A549 (cell line): ENCODE results near the gene NAALADL1. TPM values are rescaled to one million over a fixed set of nuclear protein-coding genes. Genes with fewer than 3 reads are reported as not detected.

Experiments used
- ATAC-seq, 2 experiments: fragments of 200-7000 bp in 1 of 2; fragments of >200 bp in 1 of 2; cut with Nextera tagmentation in 1 of 2; cut with Tn5 transposase in 1 of 2; 3 replicates each; pipeline versions ENCODE4 v1.8.0 to v1.9.1; 2018 to 2020; ENCODE audit warnings: mild to moderate bottlenecking in 1 of 2, moderate library complexity in 1 of 2
- CTCF ChIA-PET: fragments of 300-600 bp; sonication (Branson Sonifier 250); formaldehyde crosslinking; extraction: SDS; loops from one replicate; lab custom pipeline; 2021; ENCODE audit warnings: antibody characterized with exemption, inconsistent platforms; lab: Yijun Ruan, JAX
- POLR2A ChIA-PET: fragments of 350-600 bp; formaldehyde crosslinking; extraction: SDS; loops from one replicate; lab custom pipeline; 2021; ENCODE audit warnings: antibody characterized with exemption, inconsistent platforms; lab: Yijun Ruan, JAX
- DNase-seq, 2 experiments: peaks; one replicate each; pipeline versions ENCODE4 v3.0.0 to v3.0.0-alpha.2; 2011 to 2016; ENCODE audit warnings: low read depth in 1 of 2, low spot score in 1 of 2
- FAIRE-seq: peaks from 2 replicates; lab custom pipeline; 2011; peaks lifted over from hg19 to GRCh38; lab: Jason Lieb, UNC
- H3K27ac ChIP-seq, 2 experiments: fragments of >200 bp; sonication (Bioruptor Twin); formaldehyde crosslinking; 3 replicates each; pipeline ENCODE4 v1.5.1; 2016 to 2017
- H3K4me1 ChIP-seq: fragments of >200 bp; sonication (Bioruptor Twin); formaldehyde crosslinking; 3 replicates; pipeline ENCODE4 v1.6.1; 2016
- H3K4me2 ChIP-seq: fragments of >200 bp; sonication (Bioruptor Twin); formaldehyde crosslinking; 3 replicates; pipeline ENCODE4 v1.6.1; 2016
- H3K4me3 ChIP-seq: fragments of >200 bp; sonication (Bioruptor Twin); formaldehyde crosslinking; 3 replicates; pipeline ENCODE4 v1.5.1; 2016
- H3K9me3 ChIP-seq: fragments of >200 bp; sonication (Bioruptor Twin); formaldehyde crosslinking; 3 replicates; pipeline ENCODE4 v1.6.1; 2016
- CBX8 ChIP-seq: fragments of 200-600 bp; sonication (generic); IDR thresholded peaks from 2 replicates; pipeline ENCODE4 v1.6.1; 2016
- CHD4 ChIP-seq: fragments of 200-600 bp; sonication (generic); IDR thresholded peaks from 2 replicates; pipeline ENCODE4 v1.6.1; 2016; ENCODE audit warnings: antibody characterized with exemption, mild to moderate bottlenecking, borderline replicate concordance
- FOSB ChIP-seq: fragments of 250-450 bp; sonication (Bioruptor Pico); IDR thresholded peaks from 2 replicates; pipeline ENCODE4 v1.5.0; 2020; ENCODE audit warnings: mild to moderate bottlenecking, moderate library complexity
- GATA3 ChIP-seq: IDR thresholded peaks from 2 replicates; pipeline ENCODE4 v1.6.1; 2012; ENCODE audit warnings: borderline replicate concordance
- HDAC2 ChIP-seq: fragments of 200-600 bp; sonication (generic); IDR thresholded peaks from 2 replicates; pipeline ENCODE4 v1.6.1; 2016
- HEYL ChIP-seq: fragments of 250-450 bp; sonication (Bioruptor Pico); IDR thresholded peaks from 2 replicates; pipeline ENCODE4 v1.8.0; 2021; ENCODE audit warnings: mild to moderate bottlenecking, moderate library complexity
- KDM1A ChIP-seq: fragments of 200-600 bp; sonication (generic); IDR thresholded peaks from 2 replicates; pipeline ENCODE4 v1.6.1; 2016; ENCODE audit warnings: low read depth, mild to moderate bottlenecking
- MAFK ChIP-seq: fragments of 450-650 bp; IDR thresholded peaks from 2 replicates; pipeline ENCODE4 v1.6.1; 2014; ENCODE audit not compliant: partially characterized antibody
- MAZ ChIP-seq: fragments of 150-350 bp; IDR thresholded peaks from 2 replicates; pipeline ENCODE4 v1.6.1; 2014; ENCODE audit warnings: antibody characterized with exemption, low read depth, low read length, borderline replicate concordance
- POLR2A ChIP-seq: IDR thresholded peaks from 2 replicates; pipeline ENCODE4 v1.6.1; 2012; ENCODE audit warnings: mild to moderate bottlenecking, low read length
- RNF2 ChIP-seq: fragments of 200-600 bp; sonication (generic); IDR thresholded peaks from 2 replicates; pipeline ENCODE4 v1.6.1; 2016; ENCODE audit warnings: low read depth, mild to moderate bottlenecking, antibody characterized with exemption, moderate library complexity, borderline replicate concordance
- SMC3 ChIP-seq: fragments of >200 bp; sonication (Bioruptor Twin); formaldehyde crosslinking; IDR thresholded peaks from 3 replicates; pipeline ENCODE4 v1.6.1; 2018; ENCODE audit warnings: inconsistent platforms
- TP53 ChIP-seq: fragments of 250-450 bp; sonication (Bioruptor Pico); IDR thresholded peaks from 2 replicates; pipeline ENCODE4 v1.5.0; 2021; ENCODE audit warnings: mild to moderate bottlenecking, moderate library complexity
- ZNF302 ChIP-seq: fragments of 250-450 bp; sonication (Bioruptor Pico); IDR thresholded peaks from 2 replicates; pipeline ENCODE4 v1.9.0; 2021; ENCODE audit warnings: inconsistent platforms, mild to moderate bottlenecking, moderate library complexity
- WGBS: methylation state at CpG from one replicate; pipeline ENCODE4 v1.1.6; 2017; ENCODE audit errors: missing lambda C conversion rate; 5-methylcytosine and 5-hydroxymethylcytosine counted together
- polyA minus RNA-seq: library from RNA; depleted of rRNA, polyadenylated mRNA; stranded (reverse); fragments of >200 nt; gene quantifications from 2 replicates; pipeline ENCODE4 v1.2.3, GENCODE V29; 2011; rRNA and poly(A)+ RNA removed
- polyA plus RNA-seq, 4 experiments: library from polyadenylated mRNA; depleted of rRNA in 3 of 4; stranded (reverse); fragments of >200 nt; fragmentation: RNase III in 1 of 4; extraction: RNeasy Plus Mini Kit Qiagen cat#74134 plus additional on column Dnase treatment in 1 of 4; gene quantifications; 2 replicates in 3 of 4; 3 replicates in 1 of 4; pipeline ENCODE4 v1.2.3, GENCODE V29; 2011 to 2017
- TF ChIP-seq, protein P1 (sequence below): fragments of >200 bp; sonication (Bioruptor Twin); formaldehyde crosslinking; IDR thresholded peaks from 3 replicates; pipeline ENCODE4 v1.5.1; 2016
- TF ChIP-seq, protein P2 (sequence below): fragments of 450-650 bp; IDR thresholded peaks from 2 replicates; pipeline ENCODE4 v1.6.1; 2014; ENCODE audit warnings: antibody characterized with exemption
- TF ChIP-seq, protein P3 (sequence below): fragments of 150-350 bp; IDR thresholded peaks from 2 replicates; pipeline ENCODE4 v1.6.1; 2014; ENCODE audit warnings: low read depth, mild to moderate bottlenecking, low read length
- TF ChIP-seq, protein P4 (sequence below): IDR thresholded peaks from 2 replicates; pipeline ENCODE4 v1.6.1; 2012

Gene NAALADL1, protein sequence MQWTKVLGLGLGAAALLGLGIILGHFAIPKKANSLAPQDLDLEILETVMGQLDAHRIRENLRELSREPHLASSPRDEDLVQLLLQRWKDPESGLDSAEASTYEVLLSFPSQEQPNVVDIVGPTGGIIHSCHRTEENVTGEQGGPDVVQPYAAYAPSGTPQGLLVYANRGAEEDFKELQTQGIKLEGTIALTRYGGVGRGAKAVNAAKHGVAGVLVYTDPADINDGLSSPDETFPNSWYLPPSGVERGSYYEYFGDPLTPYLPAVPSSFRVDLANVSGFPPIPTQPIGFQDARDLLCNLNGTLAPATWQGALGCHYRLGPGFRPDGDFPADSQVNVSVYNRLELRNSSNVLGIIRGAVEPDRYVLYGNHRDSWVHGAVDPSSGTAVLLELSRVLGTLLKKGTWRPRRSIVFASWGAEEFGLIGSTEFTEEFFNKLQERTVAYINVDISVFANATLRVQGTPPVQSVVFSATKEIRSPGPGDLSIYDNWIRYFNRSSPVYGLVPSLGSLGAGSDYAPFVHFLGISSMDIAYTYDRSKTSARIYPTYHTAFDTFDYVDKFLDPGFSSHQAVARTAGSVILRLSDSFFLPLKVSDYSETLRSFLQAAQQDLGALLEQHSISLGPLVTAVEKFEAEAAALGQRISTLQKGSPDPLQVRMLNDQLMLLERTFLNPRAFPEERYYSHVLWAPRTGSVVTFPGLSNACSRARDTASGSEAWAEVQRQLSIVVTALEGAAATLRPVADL
- polyA plus RNA-seq (2011; rRNA removed) (not detected in 2 replicates), polyA plus RNA-seq (2017; fragmentation: RNase III; extraction: RNeasy Plus Mini Kit Qiagen cat#74134 plus additional on column Dnase treatment) (not detected in 3 replicates), polyA minus RNA-seq (not detected in 2 replicates)
- 0.06 and 0.09 TPM in 2 replicates for polyA plus RNA-seq (2012; cell fraction: cytosol; rRNA removed)
- 0.20 and 0.41 TPM in 2 replicates for polyA plus RNA-seq (2012; cell fraction: nucleus; rRNA removed)

DNA sequence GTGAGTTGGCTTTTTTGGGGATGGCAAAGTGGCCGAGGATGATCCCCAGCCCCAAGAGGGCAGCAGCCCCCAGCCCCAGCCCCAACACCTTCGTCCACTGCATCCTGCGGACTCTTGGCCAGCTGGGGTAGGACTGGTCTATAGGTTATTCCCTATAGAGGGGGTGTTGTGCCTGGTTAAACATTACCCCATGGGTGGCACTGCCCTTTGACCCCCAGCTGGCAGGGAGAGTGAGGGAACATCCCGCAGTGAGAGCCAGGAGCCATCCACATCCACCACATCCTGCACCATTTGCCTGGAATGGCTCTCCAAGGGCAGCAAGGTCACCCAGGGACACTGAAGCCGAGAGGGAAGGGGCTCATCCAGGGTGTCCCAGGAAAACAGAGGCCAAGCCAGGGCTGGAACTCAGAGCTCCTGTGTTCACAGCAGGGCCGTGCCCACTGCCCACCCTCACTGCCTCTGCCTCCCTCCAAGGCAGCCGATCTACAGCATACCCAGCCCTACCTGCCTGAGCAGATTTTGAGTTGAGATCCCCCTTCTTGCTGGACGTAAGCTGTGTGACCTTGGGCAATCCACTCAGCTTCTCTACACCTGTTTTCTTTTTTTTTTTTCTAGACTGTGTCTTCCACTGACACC, at the start of gene NAALADL1:
NAALADL1 (minus strand) TSS at position 135 of the 636 bp plus-strand sequence; CDS start at position 103, 32 bp downstream.
- Histone ChIP-seq H3K4me3 (no peak within 1 kb of the TSS), H3K4me2 (no peak within 1 kb of the TSS)
- DNase-seq (no peak), ATAC-seq (no peak)
- POLR2A ChIA-PET: interaction anchor here (0.6 kb wide), 1 partner anchor 43 kb away, joined by 4 read pairs; no protein-coding TSS in a partner anchor
- no peak for TF ChIP-seq CHD4
- no peak for TF ChIP-seq CBX8
- no peak for TF ChIP-seq ZNF302
- TF ChIP-seq SMC3: no peak
- TF ChIP-seq TP53: no peak
- no peak for TF ChIP-seq KDM1A
- TF ChIP-seq, protein P1, sequence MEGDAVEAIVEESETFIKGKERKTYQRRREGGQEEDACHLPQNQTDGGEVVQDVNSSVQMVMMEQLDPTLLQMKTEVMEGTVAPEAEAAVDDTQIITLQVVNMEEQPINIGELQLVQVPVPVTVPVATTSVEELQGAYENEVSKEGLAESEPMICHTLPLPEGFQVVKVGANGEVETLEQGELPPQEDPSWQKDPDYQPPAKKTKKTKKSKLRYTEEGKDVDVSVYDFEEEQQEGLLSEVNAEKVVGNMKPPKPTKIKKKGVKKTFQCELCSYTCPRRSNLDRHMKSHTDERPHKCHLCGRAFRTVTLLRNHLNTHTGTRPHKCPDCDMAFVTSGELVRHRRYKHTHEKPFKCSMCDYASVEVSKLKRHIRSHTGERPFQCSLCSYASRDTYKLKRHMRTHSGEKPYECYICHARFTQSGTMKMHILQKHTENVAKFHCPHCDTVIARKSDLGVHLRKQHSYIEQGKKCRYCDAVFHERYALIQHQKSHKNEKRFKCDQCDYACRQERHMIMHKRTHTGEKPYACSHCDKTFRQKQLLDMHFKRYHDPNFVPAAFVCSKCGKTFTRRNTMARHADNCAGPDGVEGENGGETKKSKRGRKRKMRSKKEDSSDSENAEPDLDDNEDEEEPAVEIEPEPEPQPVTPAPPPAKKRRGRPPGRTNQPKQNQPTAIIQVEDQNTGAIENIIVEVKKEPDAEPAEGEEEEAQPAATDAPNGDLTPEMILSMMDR: no peak
- TF ChIP-seq MAZ: no peak
- no peak for TF ChIP-seq GATA3
- TF ChIP-seq, protein P2, sequence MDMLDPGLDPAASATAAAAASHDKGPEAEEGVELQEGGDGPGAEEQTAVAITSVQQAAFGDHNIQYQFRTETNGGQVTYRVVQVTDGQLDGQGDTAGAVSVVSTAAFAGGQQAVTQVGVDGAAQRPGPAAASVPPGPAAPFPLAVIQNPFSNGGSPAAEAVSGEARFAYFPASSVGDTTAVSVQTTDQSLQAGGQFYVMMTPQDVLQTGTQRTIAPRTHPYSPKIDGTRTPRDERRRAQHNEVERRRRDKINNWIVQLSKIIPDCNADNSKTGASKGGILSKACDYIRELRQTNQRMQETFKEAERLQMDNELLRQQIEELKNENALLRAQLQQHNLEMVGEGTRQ: no peak
- TF ChIP-seq FOSB (CRISPR knock-in tag): no peak
- no peak for TF ChIP-seq HDAC2
- TF ChIP-seq, all 56 proteins: peak for 0
- no peak for FAIRE-seq
- CTCF ChIA-PET: interaction anchor here (0.6 to 2.3 kb wide), 10 partner anchors 10 to 283 kb away, joined by 3 to 10 read pairs (median 3); partner anchors contain the start of gene SNX15
- WGBS: 81% methylated on average over 8 of the region's 8 CpGs
- H3K27ac ChIP-seq: no peak within 1 kb of the TSS
- no peaks in the 10 kb centered on the region for H3K4me1 ChIP-seq
- H3K9me3 ChIP-seq: no peaks in the 10 kb centered on the region

DNA sequence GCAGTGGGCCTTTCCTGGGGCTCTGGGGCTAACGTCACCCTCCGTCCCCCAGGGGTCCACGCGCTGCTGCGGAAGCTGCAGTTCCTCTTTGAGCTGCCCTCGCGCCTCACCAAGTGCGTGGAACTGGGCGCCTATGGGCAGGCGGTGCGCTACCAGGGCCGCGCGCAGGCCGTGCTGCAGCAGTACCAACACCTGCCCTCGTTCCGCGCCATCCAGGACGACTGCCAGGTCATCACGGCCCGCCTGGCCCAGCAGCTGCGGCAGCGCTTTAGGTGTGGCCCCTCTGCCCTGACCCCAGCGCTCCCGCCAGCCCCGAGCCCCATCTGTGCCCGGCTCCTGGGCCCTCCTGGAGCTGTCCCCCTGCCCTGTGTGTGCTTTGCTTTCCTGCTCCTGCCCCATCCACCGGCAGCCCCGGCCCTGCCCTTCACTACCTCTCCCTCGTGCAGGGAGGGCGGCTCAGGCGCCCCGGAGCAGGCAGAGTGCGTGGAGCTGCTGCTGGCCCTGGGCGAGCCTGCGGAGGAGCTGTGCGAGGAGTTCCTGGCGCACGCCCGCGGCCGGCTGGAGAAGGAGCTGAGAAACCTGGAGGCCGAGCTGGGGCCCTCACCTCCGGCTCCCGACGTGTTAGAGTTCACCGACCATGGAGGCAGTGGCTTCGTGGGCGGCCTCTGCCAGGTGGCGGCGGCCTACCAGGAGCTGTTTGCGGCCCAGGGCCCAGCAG, 49.6 kb upstream of the NAALADL1 start:
- no peak for DNase-seq
- CTCF ChIA-PET: interaction anchor here (0.6 to 6.6 kb wide), 10 partner anchors 12 to 261 kb away, joined by 3 to 153 read pairs (median 4); partner anchors contain the start of genes ARL2, FAU, MRPL49 and VPS51

More for the DNA sequence above, 49.6 kb upstream of the NAALADL1 start:
- no peak for FAIRE-seq
- TF ChIP-seq MAFK: no peak
- no peak for TF ChIP-seq RNF2
- no peak for TF ChIP-seq HEYL
- TF ChIP-seq POLR2A: no peak
- no peak for TF ChIP-seq TP53
- TF ChIP-seq, protein P3, sequence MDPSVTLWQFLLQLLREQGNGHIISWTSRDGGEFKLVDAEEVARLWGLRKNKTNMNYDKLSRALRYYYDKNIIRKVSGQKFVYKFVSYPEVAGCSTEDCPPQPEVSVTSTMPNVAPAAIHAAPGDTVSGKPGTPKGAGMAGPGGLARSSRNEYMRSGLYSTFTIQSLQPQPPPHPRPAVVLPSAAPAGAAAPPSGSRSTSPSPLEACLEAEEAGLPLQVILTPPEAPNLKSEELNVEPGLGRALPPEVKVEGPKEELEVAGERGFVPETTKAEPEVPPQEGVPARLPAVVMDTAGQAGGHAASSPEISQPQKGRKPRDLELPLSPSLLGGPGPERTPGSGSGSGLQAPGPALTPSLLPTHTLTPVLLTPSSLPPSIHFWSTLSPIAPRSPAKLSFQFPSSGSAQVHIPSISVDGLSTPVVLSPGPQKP: no peak
- TF ChIP-seq, protein P4, sequence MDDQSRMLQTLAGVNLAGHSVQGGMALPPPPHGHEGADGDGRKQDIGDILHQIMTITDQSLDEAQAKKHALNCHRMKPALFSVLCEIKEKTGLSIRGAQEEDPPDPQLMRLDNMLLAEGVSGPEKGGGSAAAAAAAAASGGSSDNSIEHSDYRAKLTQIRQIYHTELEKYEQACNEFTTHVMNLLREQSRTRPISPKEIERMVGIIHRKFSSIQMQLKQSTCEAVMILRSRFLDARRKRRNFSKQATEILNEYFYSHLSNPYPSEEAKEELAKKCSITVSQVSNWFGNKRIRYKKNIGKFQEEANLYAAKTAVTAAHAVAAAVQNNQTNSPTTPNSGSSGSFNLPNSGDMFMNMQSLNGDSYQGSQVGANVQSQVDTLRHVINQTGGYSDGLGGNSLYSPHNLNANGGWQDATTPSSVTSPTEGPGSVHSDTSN: no peak
- 94% methylated on average over 27 of the region's 52 CpGs for WGBS
- H3K4me1 ChIP-seq: peaks cover 15% of the 10 kb centered on the region; the same call in 2 of the 3 replicates
- H3K9me3 ChIP-seq: no peaks in the 10 kb centered on the region
- POLR2A ChIA-PET: interaction anchor here (0.9 to 1.0 kb wide), 2 partner anchors 10 to 14 kb away, joined by 3 to 4 read pairs; partner anchors contain the start of genes FAU, MRPL49 and ZNHIT2
- H3K4me3 ChIP-seq: no peak overlapping the region
- no peak overlapping the region for H3K27ac ChIP-seq
- ATAC-seq: no peak
- H3K4me2 ChIP-seq: no peak overlapping the region
